HUES6 (cell line): ENCODE data around the gene LCE7A.

Experiments
- H3K27ac ChIP-seq: 2 replicates; pipeline ENCODE4 v1.7.0; 2013; ENCODE audit warnings: low read depth, mild to moderate bottlenecking, low read length, inconsistent platforms
- H3K27me3 ChIP-seq: 2 replicates; pipeline ENCODE4 v1.6.1; 2013; ENCODE audit warnings: low read length; ENCODE audit not compliant: control insufficient read depth, insufficient read depth
- H3K36me3 ChIP-seq: 2 replicates; pipeline ENCODE4 v1.6.1; 2013; ENCODE audit warnings: low read length; ENCODE audit not compliant: control insufficient read depth, insufficient read depth
- H3K4me1 ChIP-seq: 2 replicates; pipeline ENCODE4 v1.6.1; 2013; ENCODE audit warnings: low read length; ENCODE audit not compliant: control insufficient read depth, insufficient read depth
- H3K4me3 ChIP-seq: 2 replicates; pipeline ENCODE4 v1.5.1; 2013; ENCODE audit warnings: low read depth, low read length
- H3K9ac ChIP-seq: one replicate; pipeline ENCODE4 v1.6.1; 2013; ENCODE audit warnings: mild to moderate bottlenecking, low read length
- H3K9me3 ChIP-seq: 2 replicates; pipeline ENCODE4 v1.6.1; 2013; ENCODE audit warnings: low read depth, low read length; ENCODE audit not compliant: control insufficient read depth, insufficient read depth

The LCE7A gene

DNA sequence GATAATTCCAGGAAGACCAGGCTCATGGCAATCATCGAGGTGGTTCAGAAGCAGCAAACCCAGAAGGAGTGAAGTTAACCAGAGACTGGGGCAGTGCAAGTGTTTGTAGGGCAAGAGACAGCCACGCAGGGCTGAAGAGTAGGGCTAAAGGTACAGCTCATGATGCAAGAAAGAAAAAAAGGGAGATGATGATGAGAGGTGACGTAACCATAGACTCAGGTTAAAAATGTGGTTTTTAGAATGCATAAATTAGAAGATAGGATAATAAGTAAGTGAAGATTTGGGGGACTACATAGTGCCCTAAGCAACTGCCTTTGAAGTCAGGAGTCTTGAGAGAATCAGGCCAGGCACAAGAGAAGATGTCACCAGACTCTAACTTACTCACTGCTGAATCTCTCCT, 333 bp downstream of the LCE7A start:
- no peak overlapping the region for H3K4me3 ChIP-seq
- no peaks in the 10 kb centered on the region for H3K4me1 ChIP-seq
- no peak overlapping the region for H3K27ac ChIP-seq
- no peak overlapping the region for H3K9ac ChIP-seq
- peaks cover 34% of the 10 kb centered on the region; the same call in 1 of the 2 replicates for H3K9me3 ChIP-seq
- peaks cover 5% of the 10 kb centered on the region; the same call in 1 of the 2 replicates for H3K27me3 ChIP-seq
- no peaks in the 10 kb centered on the region for H3K36me3 ChIP-seq

GRCh38 chr1:152861374-152861773, 1.6 kb downstream of the LCE7A start:
- Histone ChIP-seq H3K4me1 (no peaks in the 10 kb centered on the region), H3K36me3 (no peaks in the 10 kb centered on the region), H3K9me3 (peaks cover 32% of the 10 kb centered on the region; the same call in 1 of the 2 replicates), H3K9ac (no peak overlapping the region), H3K4me3 (no peak overlapping the region), H3K27ac (no peak overlapping the region), H3K27me3 (peaks cover 5% of the 10 kb centered on the region; the same call in 1 of the 2 replicates)

DNA sequence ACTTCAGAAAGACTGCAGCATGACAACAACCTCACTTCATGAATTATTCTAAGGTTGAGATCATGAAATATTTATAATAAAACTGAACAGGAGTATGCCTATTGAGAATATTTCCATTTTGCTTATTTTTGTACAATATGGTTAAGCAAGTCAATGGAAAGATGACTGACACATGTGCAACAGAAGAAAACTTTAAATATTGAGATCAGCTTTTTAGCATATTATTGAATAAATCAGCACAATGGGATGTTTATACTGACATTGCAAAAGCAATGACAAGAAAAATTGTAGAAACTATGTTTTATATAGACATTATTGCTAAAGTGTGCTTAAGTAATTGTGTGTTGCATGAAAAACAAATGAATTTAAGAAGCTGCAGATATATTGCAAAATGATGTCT, 4.6 kb downstream of the LCE7A start:
- H3K27me3 ChIP-seq, result no peaks in the 10 kb centered on the region; the same call in 1 of the 2 replicates
- H3K27ac ChIP-seq, result no peak overlapping the region
- no peaks in the 10 kb centered on the region for H3K36me3 ChIP-seq
- no peak overlapping the region for H3K4me3 ChIP-seq
- peaks cover 19% of the 10 kb centered on the region; the same call in 1 of the 2 replicates for H3K9me3 ChIP-seq
- H3K9ac ChIP-seq, result no peak overlapping the region
- no peaks in the 10 kb centered on the region for H3K4me1 ChIP-seq

DNA sequence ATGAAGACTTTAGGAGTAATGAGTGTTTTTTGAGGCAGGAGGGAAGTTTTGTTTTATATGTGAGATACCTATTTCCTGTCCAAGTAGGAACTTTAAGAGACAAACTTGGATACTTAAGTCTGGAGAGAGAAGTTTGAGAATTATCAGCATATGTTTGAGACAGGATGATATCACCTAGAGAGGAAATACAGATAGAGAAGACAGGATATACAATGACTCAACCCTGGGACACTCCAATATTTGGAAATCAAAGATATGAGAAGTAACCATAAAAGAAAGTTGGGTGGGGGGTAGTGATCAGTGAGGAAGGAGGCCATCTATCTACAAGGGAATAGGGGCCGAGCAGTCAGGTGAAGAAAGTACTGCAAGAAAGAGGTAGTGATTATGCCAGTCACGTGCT, 6.5 kb downstream of the LCE7A start:
- no peaks in the 10 kb centered on the region for H3K36me3 ChIP-seq
- no peaks in the 10 kb centered on the region for H3K4me1 ChIP-seq
- peaks cover 6% of the 10 kb centered on the region; the same call in 1 of the 2 replicates for H3K9me3 ChIP-seq
- H3K27ac ChIP-seq, result no peak overlapping the region
- no peak overlapping the region for H3K9ac ChIP-seq
- H3K27me3 ChIP-seq, result no peaks in the 10 kb centered on the region; the same call in 1 of the 2 replicates
- H3K4me3 ChIP-seq, result no peak overlapping the region

DNA sequence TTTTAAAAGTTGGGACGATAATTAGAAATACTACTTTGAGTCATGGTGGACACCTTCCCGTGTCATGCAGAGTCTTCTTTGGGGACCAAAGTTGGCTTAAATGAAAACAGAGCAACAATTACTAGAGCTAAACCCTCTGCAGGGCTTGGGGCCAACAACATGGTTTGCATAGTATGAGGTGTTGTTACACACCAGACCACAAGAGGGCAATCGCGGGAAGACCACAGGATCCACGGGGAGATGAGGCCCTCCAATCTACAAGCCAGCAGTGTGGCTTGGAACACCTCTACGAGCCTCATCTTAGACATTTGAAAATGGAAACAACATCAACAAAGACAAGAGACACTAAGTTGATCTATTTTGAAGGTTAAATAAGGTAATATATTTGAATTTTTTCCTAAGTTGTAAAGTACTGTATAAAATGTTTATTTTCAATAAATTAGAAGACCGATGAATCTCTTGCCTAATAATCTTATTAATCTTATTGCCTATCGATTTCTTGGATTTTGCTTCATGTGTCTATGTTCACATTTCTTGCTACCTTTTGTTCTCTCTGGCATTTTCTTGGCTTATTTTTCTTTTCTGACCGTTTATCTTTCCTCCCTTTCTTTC, 10.1 kb downstream of the LCE7A start:
- no peak overlapping the region for H3K4me3 ChIP-seq
- no peaks in the 10 kb centered on the region for H3K27me3 ChIP-seq
- no peaks in the 10 kb centered on the region for H3K36me3 ChIP-seq
- H3K4me1 ChIP-seq, result no peaks in the 10 kb centered on the region
- H3K27ac ChIP-seq, result no peak overlapping the region
- H3K9me3 ChIP-seq, result peaks cover 4% of the 10 kb centered on the region; the same call in 1 of the 2 replicates
- no peak overlapping the region for H3K9ac ChIP-seq

GRCh38 chr1:152870831-152871730, 11.3 kb downstream of the LCE7A start:
- Histone ChIP-seq H3K36me3 (no peaks in the 10 kb centered on the region), H3K4me3 (peak overlapping the region; percentile 39; the same call in 1 of the 2 replicates), H3K9me3 (no peaks in the 10 kb centered on the region; the same call in 1 of the 2 replicates), H3K9ac (no peak overlapping the region), H3K27me3 (no peaks in the 10 kb centered on the region), H3K27ac (no peak overlapping the region), H3K4me1 (no peaks in the 10 kb centered on the region)

GRCh38 chr1:152871731-152872126, 11.9 kb downstream of the LCE7A start:
- Histone ChIP-seq H3K4me1 (no peaks in the 10 kb centered on the region), H3K9me3 (no peaks in the 10 kb centered on the region; the same call in 1 of the 2 replicates), H3K27me3 (no peaks in the 10 kb centered on the region), H3K36me3 (no peaks in the 10 kb centered on the region), H3K9ac (no peak overlapping the region), H3K4me3 (no peak overlapping the region), H3K27ac (no peak overlapping the region)

GRCh38 chr1:152873495-152873894, 13.7 kb downstream of the LCE7A start:
- Histone ChIP-seq H3K27ac (no peak overlapping the region), H3K4me1 (no peaks in the 10 kb centered on the region), H3K27me3 (no peaks in the 10 kb centered on the region), H3K9ac (no peak overlapping the region), H3K36me3 (no peaks in the 10 kb centered on the region), H3K9me3 (no peaks in the 10 kb centered on the region; the same call in 1 of the 2 replicates), H3K4me3 (no peak overlapping the region)

DNA sequence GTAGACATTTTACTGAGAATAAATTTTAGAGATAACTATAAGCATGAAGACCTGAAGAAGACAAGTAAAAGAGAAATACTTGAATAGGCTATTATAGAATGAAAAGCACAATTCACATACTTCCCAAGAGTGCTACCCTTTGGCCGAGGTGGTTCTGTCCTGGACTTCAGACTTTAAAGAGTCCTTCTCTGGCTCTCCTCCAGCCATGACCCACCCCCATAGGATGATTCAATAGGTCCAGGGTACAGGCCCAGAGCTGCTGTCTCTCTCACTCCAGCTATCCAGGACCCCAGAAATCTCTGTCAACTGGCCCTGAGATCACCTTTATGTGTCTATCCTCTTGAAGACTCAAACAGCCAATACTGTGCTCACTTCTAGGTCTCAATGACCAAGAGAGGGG, 17.0 kb downstream of the LCE7A start:
- H3K4me3 ChIP-seq, result no peak overlapping the region
- no peaks in the 10 kb centered on the region for H3K36me3 ChIP-seq
- H3K9me3 ChIP-seq, result no peaks in the 10 kb centered on the region; the same call in 1 of the 2 replicates
- no peaks in the 10 kb centered on the region for H3K4me1 ChIP-seq
- no peaks in the 10 kb centered on the region for H3K27me3 ChIP-seq
- no peak overlapping the region for H3K27ac ChIP-seq
- H3K9ac ChIP-seq, result no peak overlapping the region

- Histone ChIP-seq H3K4me3 (no peak within 1 kb of the TSS), H3K36me3 (no peaks in the 10 kb centered on the region), H3K27me3 (no peaks in the 10 kb centered on the region), H3K9me3 (no peaks in the 10 kb centered on the region; the same call in 1 of the 2 replicates), H3K4me1 (no peaks in the 10 kb centered on the region), H3K9ac (no peak within 1 kb of the TSS), H3K27ac (no peak within 1 kb of the TSS)
Measured at GRCh38 chr1:152878042-152878441, 18.2 kb downstream of the LCE7A start, which contains the start of gene SMCP. SMCP (plus strand) TSS chr1:152878322; CDS start chr1:152884423, 6,101 bp downstream.
